ENCODE measurements around the gene CAPN1.
"Not testable (repeated sequence)": the region's sequence is repeated elsewhere in the genome, so short reads cannot be mapped to it uniquely, and the experiment has no call there.

The CAPN1 gene

DNA sequence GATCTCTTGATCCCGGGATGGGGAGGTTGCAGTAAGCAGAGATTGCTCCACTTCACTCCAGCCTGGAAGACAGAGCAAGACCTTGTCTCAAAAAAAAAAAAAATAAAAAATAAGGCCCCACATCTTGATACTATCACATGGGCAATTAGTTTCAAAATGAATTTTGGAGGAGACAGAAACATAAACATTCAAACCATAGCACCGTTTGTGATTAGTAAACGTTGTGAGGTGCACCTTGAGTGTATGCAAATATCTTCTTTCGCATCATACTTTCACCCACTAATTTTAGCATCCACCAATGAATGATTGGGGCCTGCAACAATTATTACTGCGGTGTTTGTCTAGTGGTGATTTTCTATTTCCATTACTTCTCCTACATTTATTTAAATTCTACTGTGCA lies 22.7 kb upstream of the CAPN1 start:
- no peak for DNase-seq (ENCODE audit: low read depth, low spot score)

DNA sequence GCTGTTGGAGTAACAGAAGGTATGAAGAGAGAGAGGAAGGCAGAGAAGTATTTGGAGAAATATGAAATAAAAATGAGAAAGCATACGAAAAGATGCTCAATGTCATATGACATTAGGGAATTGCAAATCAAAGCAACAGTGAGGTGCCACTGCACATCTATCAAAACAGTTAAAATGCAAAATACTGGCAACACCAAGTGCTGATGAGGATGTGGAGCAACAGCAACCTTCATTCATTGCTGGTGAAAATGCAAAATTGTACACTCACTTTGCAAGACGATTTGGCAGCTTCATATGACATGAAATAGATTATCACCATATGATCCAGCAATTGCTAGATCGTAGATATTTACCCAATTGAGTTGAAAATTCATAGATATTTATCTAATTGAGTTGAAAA lies 21.1 kb upstream of the CAPN1 start:
- DNase-seq (ENCODE audit: low read depth, low spot score), result no peak

DNA sequence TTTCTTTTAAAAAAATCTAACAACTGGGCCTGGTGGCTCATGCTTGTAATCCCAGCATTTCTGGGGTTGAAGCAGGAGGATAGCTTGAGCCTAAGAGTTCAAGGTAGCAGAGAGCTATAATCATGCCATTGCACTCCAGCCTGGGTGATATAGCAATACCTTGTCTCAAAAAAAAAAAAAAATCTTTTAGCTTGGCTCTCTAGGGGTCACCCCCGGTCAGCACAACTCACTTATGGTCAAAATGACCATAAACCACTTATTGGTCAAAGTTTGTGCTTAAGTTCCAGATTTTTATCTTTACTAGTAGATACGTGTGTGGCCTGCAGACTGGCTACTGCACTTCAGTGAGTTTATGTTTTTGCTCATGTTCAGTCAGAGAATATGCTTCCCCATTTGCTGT lies 18.0 kb upstream of the CAPN1 start:
- no peak for DNase-seq (ENCODE audit: low read depth, low spot score)

DNA sequence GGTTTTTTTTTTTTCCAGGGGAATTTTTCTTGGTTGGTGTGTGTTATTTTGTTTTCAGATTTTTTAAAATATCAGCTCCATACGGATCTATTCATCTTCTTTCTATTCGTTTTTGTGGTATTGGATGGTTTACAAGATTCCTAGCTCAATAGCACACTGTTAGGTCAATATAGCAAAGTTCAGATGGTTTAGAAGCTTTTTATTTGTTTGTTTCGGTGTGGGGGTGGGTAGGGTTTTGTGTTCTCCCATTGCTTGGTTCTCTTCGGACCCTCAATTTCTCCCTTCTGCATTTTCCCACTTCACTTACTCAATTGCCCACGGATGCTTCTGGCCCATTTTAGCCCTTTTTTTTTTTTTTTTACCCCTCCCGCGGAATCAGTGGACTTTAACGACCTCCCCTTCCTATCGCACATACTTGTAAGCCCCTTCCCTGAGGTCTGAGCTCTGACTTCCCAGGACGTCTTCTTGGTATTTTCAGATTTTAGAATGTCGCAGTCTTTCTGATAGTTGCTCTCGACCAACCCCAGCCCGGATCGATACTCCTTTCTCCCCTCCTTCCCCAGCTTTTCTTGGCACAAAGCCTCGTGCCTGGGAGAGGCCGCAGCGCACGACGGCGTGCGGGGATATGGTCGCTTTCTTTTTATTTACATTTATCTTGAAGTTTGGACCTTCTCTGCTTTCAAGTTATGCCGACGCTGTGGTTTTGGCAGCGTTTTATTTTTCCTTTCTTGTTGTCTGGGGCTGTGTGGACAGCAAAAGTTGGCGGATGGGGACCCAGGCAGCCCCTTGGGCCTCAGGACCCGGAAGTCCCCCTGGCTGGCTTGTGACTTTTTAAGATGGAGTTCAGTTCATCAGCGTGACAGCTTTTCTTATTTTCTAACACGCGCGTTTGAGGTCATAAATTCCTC lies 16.1 kb upstream of the CAPN1 start:
- no peak for DNase-seq (ENCODE audit: low read depth, low spot score)

DNA sequence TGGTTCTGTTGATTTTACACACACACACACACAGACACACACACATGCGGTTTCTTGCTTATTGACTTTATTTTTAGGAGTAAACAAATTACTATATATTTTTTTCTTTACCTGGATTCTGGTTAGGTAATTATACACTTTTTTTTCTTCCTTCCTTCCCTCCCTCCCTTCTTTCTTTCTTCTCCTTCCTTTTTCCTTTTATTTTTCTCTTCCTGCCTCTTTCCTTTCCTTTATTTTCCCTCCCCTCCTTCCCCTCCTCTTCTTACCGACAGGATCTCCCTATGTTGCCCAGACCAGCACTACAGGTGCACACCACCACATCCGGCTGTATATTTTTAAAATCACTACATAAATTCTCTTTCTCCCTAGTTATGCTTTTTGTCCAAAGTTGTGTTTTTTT lies 14.8 kb upstream of the CAPN1 start:
- DNase-seq (ENCODE audit: low read depth, low spot score), result no peak

DNA sequence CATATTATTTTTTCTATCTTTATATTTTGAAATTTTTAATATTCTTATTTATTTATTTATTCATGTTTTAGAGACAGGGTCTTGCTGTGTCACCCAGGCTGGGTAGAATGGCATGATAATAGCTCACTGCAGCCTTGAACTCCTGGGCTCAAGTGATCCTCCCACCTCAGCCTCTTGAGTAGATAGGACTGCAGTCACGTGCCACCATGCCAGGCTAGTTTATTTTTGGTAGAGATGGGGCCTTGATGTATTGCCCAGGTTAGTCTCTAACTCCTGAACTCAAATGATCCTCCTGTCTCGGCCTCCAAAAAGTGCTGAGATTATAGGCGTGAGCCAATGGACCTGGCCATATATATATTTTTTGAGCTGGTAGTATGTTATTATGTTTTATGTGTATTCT lies 14.1 kb upstream of the CAPN1 start:
- no peak for DNase-seq (ENCODE audit: low read depth, low spot score)

DNA sequence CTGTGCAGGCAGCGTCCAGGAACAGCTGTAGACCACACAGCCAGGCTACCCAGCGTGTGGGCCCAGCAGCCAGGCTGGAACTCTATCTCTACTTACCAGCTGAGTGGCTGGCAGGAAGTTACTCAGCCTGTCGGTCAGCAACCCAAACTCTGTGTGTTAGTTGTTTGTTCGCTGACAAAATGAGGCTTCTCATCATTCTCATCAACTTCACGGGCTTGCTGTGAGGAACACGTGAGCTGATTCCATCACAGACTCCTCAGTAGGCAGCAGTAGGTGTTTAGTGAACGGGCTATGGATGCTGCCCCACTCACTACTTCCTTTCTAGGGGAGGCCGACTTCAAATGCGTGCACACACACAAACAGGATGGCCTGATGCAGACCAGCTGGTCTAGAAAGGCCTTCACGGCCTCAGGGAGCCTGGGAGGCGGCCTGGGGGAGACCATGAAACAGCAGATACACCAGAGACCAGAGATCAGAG lies 12.5 kb upstream of the CAPN1 start:
- DNase-seq (ENCODE audit: low read depth, low spot score), result peak; percentile 17

DNA sequence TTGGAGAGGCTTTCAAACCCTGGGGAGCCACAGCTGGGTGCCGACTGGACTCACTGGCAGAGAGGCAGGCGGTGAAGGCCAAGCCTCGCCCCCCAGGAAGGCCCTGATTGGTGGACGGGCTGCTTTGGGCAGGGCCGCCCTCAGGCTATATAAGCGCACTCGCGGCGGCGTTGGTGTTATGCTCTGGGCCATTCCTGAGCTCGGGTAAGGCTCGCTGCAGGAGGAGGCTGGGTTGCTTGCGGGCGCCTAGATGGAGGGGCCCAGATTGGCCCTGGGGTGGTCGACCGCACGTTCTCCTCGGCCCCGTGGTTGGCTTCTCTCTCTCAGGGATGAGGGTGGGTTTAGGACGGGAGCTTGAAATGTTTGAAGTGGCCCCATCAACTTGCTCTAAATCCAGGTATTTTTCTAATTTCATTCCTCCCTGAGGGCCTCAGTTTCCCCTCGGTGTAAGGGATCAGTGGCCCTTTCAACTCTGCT lies 11.6 kb upstream of the CAPN1 start, which contains the start of gene SPDYC:
TSS of gene SPDYC (plus strand) at position 176 of the 477 bp plus-strand sequence. CDS start 1,125 bp downstream, outside the sequence.
- DNase-seq (ENCODE audit: low read depth, low spot score), result no peak

DNA sequence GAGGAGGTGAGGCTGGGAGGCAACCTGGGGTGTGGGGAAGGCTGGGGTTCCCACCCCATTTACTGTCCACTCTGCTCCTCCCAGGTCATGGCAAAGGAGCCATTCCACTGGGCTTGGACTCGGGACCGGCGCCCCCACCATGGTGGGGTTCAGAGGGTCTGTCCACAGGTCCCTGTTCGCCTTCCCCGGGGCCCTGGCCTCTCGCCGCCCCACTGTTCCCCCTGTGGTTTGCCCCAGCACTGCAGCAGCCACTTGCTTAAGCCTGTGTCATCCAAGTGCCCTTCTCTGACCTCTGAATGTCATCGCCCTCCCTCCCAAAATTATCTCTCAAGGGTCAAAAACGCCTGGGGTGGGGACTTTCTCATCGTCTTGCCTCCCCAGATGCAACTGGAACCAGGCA lies 9.1 kb upstream of the CAPN1 start:
- no peak for DNase-seq (ENCODE audit: low read depth, low spot score)

DNA sequence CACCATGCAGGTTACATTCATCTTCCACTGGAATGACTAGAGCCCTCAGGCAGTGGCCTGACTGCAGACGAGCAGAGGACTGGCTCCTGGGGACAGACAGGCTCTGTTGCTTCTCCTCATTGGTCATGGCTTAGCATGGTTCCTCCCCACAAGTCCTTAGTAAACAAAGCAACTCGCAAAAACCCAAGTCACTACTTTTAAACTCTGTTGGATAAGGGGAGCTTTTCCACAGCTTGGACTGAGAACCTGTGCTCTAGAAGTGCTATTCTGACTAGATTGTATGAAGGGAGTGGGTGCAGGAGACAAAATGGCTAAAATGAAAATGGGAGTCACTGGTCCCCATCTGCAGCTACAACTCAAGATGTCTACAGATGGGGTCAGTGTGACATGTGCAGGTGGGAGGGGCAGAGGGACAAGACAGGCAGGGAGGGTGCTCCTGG lies 7.1 kb upstream of the CAPN1 start:
- DNase-seq (ENCODE audit: low read depth, low spot score), result not testable (repeated sequence)

DNA sequence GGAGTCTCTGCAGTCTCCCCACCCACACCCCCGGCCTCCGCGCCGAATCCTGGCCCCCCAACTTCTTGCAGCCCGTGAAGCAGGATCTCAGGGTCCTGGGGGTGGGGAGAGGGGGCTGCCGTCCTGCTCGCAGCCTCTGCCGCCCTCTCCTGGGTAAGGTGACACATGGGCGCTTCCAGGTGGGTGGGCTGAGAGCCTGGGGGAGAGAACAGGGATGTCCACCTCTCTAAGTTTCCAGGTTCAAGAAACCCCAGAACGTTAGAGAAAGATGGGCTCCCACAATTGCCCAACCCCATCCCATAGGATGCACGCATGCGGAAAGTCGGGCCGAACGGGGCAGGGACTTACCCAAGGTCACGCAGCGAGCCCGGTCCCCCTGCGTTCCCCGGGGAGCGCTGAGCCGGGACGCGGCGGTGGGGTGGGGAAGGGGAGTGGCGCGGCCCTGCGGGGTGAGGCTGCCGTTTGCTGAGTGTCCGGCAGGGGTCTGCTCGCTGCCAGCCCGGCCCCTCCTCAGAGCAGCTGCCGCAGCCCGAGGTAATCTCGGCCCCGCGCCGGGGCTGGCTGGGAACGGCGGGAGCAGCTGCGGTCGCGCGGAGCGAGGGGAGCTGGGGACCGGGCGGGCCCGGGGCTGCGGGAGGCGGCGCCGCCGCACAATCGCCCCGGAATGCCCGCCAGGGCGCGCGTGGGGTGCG lies 705 bp upstream of the CAPN1 start:
- DNase-seq (ENCODE audit: low read depth, low spot score), result peak; percentile 87

DNA sequence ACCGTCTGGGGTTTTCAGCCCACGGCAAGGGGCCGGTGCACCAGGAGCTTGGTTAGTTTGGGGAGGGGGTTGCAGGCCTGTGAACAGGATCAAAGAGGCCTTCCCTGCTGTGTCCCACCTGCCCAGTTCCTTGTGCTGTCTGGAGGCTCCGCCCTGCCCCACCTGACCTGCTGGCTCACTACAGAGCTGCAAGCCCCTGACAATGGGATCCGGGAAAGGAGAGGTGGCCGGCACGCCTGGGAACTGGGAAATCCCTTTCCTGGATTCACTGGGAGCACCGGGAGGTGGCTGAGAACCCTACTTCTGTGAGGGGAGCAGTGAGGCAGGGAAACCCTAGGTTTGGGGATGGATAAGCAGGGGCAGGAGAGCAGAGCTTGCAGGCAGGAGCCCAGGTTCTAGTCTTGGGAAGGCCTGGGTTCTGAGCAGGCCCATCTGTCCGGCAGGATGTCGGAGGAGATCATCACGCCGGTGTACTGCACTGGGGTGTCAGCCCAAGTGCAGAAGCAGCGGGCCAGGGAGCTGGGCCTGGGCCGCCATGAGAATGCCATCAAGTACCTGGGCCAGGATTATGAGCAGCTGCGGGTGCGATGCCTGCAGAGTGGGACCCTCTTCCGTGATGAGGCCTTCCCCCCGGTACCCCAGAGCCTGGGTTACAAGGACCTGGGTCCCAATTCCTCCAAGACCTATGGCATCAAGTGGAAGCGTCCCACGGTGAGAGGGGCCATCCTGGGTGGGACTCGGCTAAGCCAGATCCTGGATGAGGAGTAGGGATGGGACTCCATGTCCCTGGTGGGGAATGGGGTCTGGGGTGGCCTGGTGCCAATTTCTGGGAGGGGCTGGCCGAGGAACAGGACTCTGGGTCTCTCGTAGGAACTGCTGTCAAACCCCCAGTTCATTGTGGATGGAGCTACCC lies 786 bp downstream of the CAPN1 start:
- peak; percentile 52 for DNase-seq (ENCODE audit: low read depth, low spot score)

DNA sequence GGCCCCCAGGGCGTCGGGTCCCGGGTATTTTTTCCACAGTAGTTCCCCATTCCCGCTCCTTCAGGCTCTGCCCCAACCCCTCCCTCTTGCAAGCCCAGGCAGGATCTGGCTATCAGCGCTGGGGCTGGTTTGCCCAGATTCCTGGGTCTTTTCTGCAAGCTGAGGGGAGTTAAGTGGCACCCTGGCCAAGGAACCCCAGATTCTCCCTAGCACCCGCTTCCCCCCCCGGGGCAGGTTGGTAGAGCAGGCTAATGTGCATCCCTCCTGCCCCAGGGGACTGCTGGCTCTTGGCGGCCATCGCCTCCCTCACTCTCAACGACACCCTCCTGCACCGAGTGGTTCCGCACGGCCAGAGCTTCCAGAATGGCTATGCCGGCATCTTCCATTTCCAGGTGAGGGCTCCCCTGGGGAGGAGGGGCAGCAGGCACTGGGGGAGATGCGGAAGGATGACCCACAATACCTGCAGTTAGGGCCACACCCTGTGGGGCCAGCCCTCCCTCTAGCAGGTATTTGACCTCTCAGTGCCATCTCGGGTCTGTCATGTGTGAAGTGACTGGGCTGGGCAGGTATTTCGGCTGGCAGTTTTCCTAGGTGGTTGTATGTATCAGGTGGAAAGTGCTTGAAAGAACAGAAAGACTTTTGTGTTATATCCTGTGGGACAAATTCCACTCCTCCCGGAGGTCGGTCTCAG lies 1.6 kb downstream of the CAPN1 start:
- DNase-seq (ENCODE audit: low read depth, low spot score), result no peak

DNA sequence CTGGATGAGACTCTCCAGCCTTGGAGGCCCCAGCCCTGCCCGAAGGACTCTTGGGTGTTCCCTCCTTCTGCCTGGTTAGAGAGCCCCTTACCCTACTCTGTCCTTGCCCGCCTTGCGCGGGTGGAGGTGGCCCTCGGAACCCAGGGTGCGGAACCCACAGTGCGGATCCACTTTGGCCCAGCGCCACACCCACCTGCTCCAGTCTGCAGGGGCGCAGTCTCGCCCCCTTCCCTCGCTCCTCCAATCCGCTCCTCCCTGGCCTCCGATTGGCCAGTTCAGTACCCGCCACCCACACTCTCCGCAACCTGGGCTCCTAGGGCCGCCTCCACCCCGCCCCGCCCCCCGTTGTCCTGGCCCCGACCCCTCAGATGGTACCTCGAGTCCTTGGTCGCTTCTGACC lies 2.4 kb downstream of the CAPN1 start:
- DNase-seq (ENCODE audit: low read depth, low spot score), result no peak

DNA sequence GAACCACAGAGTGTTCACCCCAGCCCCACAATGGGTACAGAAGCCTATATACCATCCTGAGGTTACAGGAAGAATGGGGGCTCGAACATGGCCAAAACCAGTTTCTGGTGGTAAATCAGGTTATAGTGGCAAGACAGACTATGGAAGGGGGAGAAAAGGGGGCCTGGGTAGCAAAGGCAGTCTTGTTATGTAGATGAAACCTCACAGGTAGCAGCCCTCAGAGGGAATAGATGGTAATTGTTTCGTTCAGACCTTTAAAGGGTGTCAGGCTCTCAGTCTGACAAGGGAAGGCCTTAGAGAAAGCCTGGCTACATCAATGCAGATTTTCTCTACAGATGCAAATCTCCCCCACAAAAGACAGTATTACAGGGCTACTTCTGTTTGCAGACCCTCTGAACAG lies 3.4 kb downstream of the CAPN1 start:
- no peak for DNase-seq (ENCODE audit: low read depth, low spot score)

DNA sequence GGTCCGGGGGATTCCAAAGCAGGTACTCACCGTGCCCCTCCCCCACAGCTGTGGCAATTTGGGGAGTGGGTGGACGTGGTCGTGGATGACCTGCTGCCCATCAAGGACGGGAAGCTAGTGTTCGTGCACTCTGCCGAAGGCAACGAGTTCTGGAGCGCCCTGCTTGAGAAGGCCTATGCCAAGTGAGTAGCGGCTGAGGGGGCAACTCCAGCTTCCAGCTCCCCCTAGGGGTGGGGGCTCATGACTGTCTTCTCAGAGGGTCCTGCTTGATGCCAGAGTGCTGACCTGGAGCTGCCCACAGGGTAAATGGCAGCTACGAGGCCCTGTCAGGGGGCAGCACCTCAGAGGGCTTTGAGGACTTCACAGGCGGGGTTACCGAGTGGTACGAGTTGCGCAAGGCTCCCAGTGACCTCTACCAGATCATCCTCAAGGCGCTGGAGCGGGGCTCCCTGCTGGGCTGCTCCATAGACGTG lies 4.2 kb downstream of the CAPN1 start:
- no peak for DNase-seq (ENCODE audit: low read depth, low spot score)

DNA sequence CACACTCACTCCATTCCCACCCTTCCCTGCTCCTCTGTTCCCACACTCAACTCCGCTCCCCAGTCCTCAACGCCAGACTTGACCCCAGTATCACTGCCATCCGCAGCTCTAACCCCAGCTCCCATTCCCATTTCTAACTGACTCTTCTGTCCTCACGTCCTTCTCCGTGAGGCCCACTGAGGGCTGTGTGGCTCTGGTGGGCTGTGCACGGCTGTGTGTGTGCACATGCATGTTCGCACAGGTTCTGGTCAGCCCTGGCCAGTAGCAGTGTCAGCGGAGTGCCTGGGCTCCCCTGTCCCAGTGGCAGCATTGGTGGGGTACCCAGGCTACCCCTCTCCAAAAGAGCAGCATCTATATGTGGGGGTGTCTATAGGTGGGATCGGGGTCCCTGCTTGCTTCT lies 5.0 kb downstream of the CAPN1 start:
- no peak for DNase-seq (ENCODE audit: low read depth, low spot score)

DNA sequence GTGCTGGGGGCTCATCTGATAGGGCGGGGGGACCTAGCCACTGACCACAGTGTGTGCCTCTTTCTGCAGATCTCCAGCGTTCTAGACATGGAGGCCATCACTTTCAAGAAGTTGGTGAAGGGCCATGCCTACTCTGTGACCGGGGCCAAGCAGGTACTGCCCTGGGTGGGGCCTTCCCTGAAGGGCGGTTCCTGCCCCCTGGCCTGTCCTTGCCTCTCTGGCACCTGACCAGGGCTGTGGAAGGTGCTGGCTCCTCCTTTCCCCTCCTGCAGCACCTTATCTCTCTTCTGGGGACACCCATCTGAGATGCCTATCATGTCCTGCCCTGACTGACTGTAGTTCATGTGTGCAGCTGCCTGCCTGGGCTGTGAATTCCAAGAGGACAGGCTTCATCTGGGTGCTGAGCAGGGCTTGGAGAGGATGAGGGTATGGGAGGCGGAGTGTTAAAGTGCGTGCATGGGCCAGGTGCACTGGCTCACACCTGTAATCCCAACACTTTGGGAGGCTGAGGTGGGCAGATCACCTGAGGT lies 5.5 kb downstream of the CAPN1 start:
- no peak for DNase-seq (ENCODE audit: low read depth, low spot score)

DNA sequence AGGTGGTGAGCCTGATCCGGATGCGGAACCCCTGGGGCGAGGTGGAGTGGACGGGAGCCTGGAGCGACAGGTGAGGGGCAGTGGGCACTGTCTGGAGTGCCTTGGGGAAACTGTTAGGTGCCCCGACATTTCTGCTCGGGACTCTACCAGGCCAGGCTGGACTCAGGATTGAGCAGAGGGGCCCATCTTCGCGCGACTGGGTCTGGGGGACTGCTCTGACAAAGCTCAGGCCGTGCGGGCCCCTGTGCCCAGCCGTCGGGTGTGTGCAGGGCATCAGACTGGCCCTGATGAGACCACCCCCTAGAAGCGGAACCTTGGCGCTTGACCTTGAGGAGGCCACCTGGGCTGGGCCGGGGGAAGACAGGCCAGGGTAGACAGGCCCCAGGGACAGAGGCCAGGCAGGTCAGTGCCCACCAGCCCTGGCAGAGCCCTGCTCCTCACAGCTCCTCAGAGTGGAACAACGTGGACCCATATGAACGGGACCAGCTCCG lies 6.3 kb downstream of the CAPN1 start:
- no peak for DNase-seq (ENCODE audit: low read depth, low spot score)

DNA sequence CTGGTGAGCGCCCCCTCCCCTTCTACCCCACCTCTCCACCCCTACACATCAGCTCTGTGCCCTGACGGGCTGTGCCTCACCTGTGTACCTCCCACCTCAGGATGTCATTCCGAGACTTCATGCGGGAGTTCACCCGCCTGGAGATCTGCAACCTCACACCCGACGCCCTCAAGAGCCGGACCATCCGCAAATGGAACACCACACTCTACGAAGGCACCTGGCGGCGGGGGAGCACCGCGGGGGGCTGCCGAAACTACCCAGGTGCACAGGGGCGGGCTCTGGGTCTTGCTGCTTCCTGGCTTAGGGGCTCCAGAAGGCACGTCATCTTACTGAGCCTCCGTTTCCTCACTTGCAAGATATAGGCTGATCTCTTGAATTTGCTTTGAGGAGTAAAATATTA lies 6.8 kb downstream of the CAPN1 start:
- no peak for DNase-seq (ENCODE audit: low read depth, low spot score)
